Measurements from ENCODE around the gene MYL12A.

DNA sequence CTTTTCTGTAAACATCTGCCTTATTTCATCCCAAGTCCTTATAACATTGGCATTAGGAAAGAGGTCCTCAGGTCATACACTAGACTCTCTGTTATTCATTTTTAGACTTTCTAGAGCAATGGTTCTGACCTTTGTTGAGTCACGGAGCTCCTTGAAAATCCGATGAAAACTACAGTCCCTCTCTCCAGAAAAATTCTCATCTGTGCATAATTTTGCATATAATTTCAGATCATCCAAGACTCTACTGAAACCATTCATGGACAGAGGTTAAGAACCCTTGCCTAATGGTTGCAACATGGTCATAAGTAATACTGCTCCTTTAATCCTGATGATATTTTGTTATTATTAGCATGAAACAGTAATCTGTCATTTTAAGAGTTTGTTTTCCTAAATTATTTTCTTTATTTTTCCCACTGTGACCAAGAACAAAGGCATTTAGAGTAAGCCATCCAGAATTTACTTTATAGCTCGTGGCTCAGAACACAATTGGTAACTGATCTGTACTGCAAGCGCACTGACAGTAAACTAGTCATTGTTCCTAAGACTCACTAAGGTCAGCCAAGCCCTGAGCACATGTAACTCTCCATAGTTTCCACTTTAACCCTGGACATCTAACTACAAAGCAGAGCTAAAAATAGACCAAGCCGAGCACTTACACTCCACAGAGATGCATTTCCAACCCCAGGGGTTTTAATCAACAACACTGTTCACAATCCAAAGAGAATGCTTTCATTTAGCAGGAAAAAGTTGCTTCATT is 36.2 kb upstream of the MYL12A start:
- TF ChIP-seq CTCF (IDR thresholded peaks at IDR 0.05 in 4 of 5, conservative IDR thresholded peaks at IDR 0.05 in 1 of 5) (no peak), POLR2A (IDR thresholded peaks at IDR 0.05) (no peak)
